Sigmoid colon (tissue), 4 donors: ENCODE measurements around the gene NPHP4.

ENCODE experiments used
- EP300 ChIP-seq, 4 donors: sonication (generic); formaldehyde crosslinking; IDR thresholded peaks; one replicate each; pipeline ENCODE4 v1.6.1; 2017; ENCODE audit warnings: antibody characterized with exemption in 4 of 4
- POLR2A ChIP-seq, 2 donors: fragments of 450-650 bp; IDR thresholded peaks; one replicate each; pipeline ENCODE4 v1.6.1; 2016; ENCODE audit warnings: antibody characterized with exemption in 2 of 2, mild to moderate bottlenecking in 2 of 2, moderate library complexity in 2 of 2
- POLR2AphosphoS5 ChIP-seq, 4 donors: sonication (generic); formaldehyde crosslinking; IDR thresholded peaks; one replicate each; pipeline ENCODE4 v1.6.1; 2017; ENCODE audit warnings: antibody characterized with exemption in 4 of 4
- TF ChIP-seq, protein P1 (sequence below), 4 experiments: fragments of 450-650 bp in 3 of 4; fragments of 200-600 bp in 1 of 4; IDR thresholded peaks; one replicate each; pipeline ENCODE4 v1.5.1; 2016 to 2019; ENCODE audit warnings: antibody characterized with exemption in 4 of 4, mild to moderate bottlenecking in 3 of 4, moderate library complexity in 2 of 4

DNA sequence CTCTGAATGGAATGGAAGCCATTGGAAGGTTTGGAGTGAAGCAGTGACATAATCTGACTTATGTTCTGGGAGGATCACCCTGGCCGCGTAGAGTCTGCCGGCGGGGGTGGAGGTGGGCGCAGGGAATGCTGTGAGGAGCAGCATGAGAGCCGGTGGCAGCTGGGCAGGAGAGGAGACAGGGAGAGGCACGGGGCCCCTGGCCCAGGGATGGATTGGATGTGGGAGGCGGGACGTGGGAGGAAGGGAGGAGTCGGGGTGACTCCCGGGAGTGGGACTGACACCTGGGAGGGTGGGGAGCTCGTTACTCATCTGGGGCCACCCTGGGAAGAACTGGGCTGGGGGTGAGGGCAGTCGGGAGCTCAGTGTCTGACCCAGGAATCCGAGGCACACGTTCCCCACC lies 43.1 kb upstream of the NPHP4 start:
- TF ChIP-seq, protein P1, sequence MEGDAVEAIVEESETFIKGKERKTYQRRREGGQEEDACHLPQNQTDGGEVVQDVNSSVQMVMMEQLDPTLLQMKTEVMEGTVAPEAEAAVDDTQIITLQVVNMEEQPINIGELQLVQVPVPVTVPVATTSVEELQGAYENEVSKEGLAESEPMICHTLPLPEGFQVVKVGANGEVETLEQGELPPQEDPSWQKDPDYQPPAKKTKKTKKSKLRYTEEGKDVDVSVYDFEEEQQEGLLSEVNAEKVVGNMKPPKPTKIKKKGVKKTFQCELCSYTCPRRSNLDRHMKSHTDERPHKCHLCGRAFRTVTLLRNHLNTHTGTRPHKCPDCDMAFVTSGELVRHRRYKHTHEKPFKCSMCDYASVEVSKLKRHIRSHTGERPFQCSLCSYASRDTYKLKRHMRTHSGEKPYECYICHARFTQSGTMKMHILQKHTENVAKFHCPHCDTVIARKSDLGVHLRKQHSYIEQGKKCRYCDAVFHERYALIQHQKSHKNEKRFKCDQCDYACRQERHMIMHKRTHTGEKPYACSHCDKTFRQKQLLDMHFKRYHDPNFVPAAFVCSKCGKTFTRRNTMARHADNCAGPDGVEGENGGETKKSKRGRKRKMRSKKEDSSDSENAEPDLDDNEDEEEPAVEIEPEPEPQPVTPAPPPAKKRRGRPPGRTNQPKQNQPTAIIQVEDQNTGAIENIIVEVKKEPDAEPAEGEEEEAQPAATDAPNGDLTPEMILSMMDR (IDR thresholded peaks at IDR 0.05): no peak
- no peak for TF ChIP-seq EP300 (IDR thresholded peaks at IDR 0.05)
- TF ChIP-seq POLR2AphosphoS5 (IDR thresholded peaks at IDR 0.05): no peak
- TF ChIP-seq POLR2A (IDR thresholded peaks at IDR 0.05): no peak
